ENCODE data around the gene VSTM2B.

- TF ChIP-seq CTCF (IDR thresholded peaks at IDR 0.05) (no peak), REST (IDR thresholded peaks at IDR 0.05; ENCODE audit: insufficient read depth in 1 of 2, low read depth in 2 of 2, low read length in 1 of 2) (no peak)
Measured at GRCh38 chr19:29480507-29480906, 45.3 kb upstream of the VSTM2B start.
